HG02870 (cell line): ENCODE results near the gene ZNF423.
"Not testable (repeated sequence)": the region's sequence is repeated elsewhere in the genome, so short reads cannot be mapped to it uniquely, and the experiment has no call there.

Experiments used
- ATAC-seq: cut with Tn5 transposase; IDR thresholded peaks from one replicate; pipeline ENCODE4 v1.9.1; 2021; ENCODE audit warnings: mild to moderate bottlenecking, moderate library complexity; ENCODE audit not compliant: unreplicated experiment

ZNF423 gene

DNA sequence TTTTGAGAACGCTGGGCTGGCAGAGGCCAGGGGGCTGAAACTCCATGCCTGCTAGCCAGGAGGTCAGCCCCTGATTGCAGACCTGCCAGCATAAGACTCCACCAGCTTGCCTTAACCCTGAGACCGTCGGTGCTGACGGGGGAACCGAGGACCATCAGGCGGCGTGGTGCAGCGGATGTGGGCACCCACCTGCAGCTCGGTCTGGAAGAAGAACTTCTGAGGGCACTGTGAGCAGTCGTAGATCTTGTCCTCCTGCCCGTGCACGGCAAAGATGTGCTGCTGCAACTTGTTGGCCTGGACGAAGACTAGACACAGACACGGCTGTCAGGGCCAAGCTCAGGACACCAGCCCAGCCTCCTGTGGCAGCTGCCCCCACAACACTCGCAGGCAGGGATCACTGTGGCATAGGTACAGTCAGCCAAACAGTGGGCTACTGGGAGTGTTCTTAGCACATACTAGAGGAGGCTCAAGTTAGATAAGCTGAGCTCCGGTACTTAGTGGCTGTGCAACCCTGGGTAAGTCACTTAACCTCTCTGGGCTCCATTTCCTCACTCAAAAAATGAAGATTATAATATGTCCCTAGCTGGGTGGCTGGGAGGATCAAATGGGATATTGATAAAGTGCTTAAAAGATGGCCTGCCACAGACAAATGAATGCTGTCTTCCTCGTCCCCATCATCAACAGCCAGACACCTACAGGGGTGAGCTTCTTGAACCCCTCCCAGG is 332.3 kb downstream of the ZNF423 start:
- no peak for ATAC-seq

DNA sequence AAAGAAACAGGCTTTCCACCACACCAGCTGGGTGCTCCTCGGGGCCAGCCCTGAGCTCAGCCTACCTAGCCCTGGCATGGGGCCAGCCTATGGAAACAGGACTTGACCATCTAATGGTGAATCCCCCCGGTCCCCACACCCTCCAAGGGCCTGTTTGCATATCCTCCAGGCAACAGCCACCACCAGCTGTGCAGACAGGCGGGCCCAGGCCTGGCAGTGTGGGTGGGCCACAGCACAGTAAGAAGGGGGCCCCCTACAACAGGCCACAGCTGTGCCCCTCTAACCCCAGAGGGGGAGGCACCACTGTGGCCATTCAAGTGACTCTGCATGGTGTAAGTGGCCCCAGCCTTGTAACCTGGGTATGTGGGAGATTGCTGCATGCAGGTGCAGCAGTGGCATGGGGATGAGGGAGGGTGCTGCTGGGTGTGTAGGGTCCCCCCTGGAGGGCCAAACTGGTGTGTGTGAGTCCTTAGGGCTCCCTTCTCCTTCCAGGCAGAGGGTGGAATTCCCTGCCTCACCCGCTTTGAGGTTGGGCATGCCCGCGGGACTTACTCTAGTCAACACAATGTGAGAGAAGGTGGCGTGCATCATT is 334.1 kb downstream of the ZNF423 start:
- ATAC-seq: no peak

DNA sequence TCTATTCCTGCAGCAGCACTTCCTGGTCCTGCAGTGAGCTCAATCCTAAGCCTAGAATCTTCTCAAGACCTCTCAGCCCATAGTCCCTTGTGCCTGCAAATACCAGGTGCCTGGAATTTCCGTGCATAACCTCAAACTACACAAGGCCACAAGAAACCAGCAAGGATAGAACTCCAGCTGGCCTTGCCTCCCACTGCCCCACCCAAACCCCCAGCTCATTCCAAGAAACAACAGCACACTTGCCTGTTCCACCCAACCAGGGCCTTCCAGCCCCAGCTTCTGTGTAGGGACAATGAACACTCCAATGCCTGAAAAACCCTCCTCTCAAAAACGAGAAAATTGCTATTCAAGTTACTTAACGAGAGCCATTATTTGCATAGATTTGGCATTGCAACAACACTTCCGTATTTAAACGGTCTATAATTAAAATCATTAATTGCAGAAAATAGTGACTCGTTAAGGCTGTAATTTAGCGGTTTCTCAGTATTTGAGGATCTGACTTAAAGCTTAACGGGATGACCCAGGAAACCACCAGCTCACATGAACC is 335.3 kb downstream of the ZNF423 start:
- ATAC-seq: no peak

DNA sequence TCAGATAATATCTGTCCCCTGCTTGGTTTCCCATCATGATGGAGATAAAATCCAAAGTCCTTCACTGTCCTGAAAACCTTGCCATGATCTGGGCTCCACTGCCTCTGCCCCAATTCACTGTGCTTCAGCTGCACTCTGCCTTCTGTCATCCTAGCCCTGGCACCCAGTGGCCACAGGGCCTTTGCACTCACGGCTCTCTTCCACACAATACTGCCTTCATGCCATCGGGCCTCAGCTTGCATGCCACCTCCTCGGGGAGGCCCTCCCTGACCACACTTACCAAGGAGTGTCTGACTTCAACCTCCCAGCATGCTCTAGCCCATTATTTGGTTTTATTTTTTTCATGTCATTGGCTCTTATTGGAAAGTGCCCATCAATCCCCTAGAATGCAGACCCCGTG is 336.2 kb downstream of the ZNF423 start:
- no peak for ATAC-seq

DNA sequence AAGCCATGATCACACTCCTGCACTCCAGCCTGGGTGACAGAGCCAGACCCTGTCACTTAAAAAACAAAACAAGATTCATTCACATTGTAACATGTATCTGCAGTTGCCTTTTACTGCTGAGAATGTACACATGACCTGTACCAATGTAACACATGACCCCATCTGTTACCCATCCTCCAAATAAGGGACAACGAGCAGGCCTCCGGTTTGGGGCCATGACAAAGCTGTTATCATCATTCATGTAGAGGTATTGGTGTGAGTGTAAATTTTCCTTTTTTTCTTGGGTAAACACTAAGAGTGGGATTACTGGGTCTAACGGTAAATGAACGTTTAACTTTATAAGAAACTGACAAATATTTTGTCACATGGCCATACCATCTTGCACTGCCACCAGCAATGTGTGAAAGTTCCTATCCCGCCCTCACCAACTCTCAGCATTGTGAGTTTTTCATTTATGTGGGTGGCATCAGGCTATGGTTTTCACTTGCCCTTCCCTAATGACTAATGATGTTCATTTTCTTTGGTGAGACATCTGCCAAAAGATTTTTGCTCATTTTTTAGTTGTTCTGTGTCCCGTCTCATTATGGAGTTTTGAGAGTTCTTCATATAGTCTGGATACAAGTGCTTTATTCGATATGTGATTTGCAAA is 336.8 kb downstream of the ZNF423 start:
- no peak for ATAC-seq

DNA sequence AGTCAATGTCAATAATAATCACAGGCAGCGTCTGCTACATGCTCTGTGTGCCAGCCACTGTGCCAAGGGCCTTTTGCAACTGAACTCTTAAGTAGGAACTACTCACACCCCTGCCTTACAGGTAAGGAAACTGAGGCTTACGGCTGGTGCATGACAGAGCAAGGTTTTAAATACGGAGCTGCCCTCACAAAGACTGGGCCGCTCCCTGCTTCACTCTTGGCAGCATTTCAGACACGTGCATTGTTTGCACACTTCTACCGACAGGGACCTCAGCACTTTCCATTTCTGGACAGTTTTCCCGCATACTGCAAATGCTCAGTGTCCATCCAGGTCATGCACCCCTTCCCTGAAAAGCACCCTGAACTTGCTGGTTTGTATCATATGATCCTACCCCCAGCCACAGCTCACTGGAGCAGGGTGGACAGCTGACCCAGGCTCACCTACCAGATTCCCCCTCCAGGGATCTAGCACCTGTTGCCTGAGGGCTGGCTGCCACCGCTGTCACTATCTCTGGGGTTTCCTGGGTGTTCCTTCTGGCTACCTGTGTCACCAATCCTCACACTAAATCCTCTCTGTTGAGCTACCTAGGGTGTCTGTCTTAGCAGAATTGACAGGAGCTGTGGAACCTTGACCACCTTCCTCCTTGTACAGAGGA is 339.4 kb downstream of the ZNF423 start:
- no peak for ATAC-seq

DNA sequence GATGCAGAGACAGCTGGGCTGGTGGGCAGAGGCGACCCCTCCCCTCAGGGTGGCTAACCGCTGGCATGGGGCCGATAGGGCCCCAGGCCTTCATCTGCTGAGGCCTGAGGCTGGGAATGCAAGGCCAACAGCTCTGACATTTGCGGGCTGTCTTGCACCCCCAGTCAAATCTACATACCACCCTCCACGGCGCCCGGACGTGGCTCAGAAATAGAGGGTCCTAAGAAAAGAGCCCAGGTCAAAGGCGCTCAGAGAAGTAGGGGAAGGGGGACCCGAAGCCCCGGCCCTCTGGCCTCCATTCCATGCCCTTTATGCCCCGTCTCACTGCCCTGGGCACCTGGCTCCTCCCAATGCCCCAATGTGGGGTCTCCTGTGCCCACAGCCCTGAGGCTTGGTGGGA is 340.1 kb downstream of the ZNF423 start:
- no peak for ATAC-seq

DNA sequence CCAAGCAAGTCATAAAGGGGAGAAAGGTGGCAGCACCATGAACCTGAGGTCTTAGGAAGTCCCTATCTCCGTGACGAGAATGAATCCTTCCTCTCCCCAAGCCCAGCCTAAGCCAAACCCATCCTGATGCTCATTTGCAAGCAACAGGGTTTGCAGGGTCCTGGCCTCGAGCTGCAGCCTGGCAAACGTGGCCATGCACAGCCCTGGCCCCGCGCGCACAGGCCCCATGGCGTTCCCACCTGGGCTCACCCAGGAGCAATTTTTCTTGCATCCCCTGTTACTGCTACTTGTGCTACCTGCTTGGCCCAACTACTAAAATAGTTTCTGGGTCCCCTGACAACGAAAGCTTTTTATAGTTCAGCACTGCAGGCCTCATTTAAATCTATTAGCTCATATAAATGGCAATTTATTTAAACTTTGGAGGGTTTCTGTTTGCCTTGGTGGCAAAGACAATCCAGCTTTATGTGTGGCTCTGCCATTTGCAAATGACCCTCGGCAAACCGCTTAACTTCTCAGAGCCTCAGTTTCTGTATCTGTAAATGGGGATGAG is 340.8 kb downstream of the ZNF423 start:
- no peak for ATAC-seq

DNA sequence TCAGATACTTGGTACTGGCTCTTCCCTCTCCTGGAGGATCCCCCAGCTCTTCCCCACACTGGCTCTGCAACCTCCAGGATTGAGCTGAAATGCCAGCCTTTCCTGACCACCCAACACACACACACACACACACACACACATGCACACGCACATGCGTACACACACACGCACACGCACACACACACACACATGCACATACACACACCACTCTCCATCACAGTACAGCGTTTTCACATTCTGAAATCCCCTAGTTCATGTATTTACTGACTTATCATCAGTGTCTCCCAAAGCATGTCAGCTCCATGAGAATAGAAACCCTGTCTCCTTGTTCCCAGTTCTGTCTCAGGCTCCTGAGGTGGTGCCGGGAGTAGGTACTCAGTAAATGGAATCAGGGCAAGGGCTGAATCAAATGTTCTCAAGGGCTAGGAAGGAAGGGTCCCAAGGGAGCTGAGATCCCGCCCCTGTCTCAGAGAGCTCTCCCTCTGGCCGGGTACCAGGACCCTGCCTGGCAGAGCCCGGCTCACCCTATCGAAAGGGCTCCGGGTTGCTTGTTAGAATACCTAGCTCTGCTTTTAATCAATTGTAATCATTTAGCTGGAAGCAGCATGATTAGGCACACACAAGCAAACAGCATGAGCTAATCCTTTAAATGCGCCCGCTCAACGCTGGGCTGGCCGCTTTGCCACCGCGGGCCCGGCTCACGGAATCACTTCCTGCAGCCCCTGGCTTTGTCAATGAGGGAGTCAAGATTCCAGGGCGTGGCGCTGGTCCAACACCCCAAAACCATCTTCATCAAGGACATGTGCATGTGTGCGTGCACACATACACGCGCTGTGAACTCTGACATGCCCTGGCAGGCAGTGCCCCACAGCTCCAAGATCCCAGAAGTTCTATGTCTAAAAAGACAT is 341.6 kb downstream of the ZNF423 start:
- ATAC-seq: no peak

DNA sequence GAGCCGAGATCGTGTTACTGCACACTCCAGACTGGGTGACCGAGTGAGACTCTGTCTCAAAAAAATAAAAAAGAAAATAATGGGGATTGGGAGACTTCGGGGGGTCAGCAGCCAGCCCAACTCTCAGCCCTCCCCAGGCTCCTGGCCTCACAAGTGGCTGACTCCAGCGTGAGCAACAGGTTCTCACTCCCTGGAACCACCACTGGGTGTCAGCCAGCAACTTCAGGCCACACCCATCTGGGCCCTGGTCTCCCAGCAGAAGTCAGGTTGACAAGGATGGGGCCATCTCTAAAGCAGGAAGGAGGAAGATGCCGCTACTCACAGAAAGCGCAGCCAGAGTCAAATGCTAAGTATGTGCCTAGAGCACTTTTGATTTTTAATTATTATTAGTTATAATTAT is 342.9 kb downstream of the ZNF423 start:
- ATAC-seq: no peak

DNA sequence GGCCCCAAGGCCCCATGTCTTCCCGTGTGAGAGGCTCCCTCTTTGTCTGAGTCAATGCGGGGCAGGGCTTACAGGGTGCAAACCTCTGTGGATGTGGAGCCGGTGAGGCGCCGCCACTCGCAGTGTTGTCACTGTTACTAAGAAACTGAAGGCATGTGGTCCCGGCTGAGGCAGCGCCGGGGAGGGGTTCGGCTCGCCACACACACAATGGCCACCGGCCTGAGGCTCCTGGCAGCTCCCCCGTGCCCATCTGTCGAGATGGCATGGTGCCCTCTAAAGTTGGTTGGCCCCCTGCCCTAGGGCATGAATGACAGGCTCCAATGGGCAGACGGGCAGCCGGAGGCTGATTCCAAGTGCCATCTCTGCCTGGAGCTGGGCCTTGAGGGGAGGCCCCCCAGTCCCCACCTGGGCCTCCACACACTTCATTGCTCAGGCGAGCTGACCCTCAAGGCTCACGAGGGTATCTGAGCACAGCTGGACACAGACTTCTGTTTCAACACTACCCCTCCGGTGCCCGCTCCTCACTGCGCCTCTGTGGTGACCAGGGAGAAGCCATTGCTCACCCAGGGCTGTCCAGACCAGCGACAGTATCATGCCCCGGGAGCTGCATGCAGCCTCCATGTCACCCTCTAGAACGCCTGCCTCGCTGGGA is 345.1 kb downstream of the ZNF423 start:
- no peak for ATAC-seq

DNA sequence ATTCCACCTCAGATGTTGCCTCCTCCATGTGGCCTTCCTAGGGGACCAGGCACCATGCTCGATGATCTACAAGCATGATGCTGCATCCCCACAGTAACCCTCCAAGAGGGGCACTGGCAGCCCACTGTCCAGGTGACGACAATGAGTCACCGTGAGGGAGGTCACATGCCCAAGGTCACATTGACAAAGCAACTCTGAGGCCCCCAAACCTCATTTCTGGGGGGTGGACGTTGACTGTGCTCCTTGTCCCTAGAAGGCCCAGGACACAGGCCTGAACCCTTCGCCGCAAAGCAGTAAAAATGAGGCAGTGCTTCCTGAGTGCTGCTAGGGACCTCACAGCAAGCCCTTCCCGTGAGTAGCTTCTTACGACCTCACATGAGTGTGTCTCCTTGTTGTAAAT is 345.8 kb downstream of the ZNF423 start:
- no peak for ATAC-seq

DNA sequence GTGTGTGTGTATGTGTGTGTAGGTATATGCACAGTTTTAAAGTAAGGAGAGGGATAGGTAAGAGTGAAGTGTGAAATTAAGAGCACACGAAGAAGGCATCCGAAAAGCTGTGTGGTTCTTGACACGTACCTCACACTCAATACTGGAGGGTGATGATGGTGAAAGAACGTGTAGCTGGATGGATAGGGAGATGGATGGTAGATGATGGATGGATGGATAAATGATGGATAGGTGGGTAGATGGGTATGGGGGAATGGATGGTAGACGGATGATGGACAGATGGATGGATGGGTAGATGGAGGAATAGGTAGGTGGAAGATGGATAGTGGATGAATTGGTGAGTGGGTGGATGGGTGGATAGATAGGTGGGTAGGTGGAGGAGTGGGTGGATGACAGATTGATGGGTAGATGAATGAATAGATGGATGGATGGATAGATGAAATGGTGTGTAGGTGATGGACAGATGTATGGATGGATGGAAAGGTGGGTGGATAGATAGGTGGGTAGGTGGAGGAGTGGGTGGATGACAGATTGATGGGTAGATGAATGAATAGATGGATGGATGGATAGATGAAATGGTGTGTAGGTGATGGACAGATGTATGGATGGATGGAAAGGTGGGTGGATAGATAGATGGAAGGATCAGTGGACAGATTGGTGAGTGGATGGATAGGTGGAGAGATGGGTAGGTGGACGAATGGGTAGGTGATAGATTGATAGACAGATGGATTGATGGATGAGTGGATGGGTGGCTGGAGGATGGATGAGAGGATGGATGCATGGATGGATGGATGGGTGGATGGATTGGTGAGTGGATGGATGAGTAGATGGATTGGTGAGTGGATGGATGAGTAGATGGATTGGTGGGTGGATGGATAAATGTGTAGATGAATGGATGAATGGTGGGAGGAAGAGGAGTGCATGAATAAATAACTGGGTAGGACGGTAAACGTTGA is 349.6 kb downstream of the ZNF423 start:
- not testable (repeated sequence) for ATAC-seq

DNA sequence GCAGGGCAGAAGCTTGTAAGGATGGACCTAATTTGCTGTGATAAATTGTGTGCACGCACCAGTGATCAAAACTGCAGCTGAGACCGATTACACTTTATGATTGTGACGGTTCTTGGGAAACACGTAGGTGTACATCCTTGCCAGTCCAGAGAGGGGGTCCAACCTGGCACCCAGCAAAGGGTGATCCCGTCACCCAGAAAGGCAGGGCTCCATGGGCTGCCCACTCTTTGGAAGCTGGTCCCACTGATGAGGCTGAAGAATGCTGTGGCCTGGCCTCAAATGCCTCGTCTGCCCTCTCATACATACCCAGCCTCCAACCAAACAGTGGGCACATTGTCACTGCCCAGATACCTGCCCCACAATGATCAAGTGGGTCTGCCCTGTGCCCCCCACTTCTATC is 350.4 kb downstream of the ZNF423 start:
- ATAC-seq: no peak

DNA sequence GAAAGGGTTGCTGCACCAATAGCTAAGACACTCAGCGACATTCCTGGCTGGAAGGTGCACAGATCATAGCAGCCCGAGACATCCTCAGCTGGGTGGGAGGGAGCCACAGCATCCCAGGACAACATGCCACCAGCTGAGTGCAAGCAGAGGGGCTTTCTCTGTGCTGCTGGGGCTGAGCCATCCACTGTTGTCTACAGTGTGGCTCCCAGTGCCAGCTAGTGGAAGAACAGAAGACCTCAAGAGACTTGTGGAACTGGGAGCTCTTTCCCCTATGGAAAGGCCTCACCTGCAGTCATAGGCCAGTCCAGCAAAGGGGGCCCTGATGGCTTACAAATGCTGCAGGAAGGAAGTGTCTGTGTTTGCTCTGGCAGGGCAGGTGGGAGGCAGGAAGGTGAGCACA is 351.3 kb downstream of the ZNF423 start:
- no peak for ATAC-seq

DNA sequence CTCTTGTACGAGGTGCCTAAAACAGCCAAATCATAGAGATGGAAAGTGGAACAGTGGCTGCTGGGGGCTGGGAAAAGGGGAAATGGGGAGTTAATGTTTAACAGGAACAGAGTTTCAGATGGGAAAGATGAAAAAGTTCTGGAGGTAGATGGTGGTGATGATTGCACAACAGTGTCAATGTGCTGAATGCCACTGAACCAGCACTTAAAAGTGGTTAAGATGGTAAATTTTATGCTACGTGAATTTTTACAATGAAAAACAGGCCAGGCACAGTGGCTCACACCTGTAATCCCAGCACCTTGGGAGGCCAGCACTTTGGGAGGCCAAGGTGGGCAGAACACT is 351.9 kb downstream of the ZNF423 start:
- ATAC-seq: no peak

DNA sequence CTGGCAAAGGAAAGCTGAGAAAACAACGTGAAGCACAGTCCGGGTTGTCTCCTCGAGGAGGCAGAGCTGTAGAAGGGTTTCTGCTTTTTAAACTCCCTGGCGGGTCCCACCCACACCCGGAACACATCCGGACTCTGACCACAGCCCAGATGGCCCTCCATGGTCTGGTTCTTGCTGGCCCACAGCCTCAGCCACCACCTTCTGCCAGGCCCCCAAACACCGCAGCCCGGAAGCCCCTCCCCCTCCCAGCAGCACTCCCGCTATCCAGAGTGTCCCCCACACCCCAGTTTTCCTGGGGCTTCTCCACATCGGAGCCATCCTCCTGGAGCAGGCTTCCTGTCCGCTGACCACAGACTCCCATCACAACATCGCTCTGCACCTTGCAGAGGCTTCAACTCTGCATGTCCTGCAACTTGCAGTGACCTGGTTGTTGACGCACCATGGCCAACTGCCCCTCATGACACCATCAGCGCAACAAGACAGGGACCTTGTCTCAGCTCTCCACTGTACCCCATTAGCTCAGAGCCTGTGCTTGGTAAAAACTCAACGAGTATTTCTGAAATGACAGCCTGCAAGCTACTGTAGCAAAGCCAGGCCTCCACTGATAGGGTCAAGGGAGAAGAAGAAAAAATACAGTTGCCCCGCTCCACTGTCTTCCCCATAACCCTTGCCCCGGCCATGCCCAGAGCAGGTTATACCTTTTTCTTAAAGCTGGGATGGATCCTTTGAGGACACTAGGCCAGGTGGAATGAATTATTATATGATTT is 352.5 kb downstream of the ZNF423 start:
- ATAC-seq: no peak
